Measurements from ENCODE around the gene ATF7IP2. TPM values are rescaled to one million over a fixed set of nuclear protein-coding genes. Genes with fewer than 3 reads are reported as not detected.

The ATF7IP2 gene
- total and polyA plus RNA-seq, 9 of the 15 experiments (the other 6 are each of a cell fraction or from before 2014, with no cell fraction given) = 131 to 515 (median 196) TPM

DNA sequence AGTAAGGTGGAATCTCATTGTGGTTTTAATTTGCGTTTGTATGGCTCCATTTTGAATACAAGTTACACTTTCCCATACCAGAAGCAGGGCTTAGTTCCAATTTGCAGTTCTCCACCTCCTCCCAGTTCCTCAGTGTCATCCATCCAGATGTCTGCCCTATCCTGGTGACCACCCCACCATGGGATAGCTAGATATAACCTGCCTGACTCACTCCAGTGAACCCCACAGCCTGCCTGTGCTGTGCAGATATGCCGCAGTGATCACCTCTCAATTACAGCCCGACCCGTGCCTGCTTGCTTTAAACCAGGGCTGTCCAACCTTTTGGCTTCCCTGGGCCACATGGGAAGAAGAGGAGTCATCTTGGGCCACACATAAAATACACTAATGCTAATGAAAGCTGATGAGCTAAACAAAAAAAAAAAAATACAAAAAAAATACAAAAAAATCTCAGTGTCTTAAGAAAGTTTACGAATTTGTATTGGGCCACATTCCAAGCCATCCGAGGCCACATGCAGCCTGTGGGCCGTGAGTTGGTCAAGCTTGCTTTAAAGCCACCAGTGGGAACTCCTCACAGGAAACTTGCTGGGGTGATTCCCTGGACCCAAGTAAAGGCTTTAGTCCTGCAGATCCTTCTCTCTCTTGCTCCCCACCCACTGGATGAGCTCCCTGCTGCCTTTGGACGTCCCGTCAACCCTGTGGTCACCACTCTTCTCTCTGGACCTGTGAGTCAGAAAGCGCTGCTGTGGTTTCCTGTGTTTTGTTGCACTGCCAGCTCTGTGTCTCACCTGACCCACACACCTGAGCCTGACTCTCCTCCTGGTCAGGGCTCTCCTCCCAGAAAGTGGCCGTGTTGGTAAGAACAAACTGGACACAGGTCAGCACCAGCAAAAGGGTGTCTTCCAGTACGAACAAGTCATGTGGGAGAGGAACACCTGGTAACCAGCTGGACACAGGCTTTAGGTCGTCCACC, 111.6 kb downstream of the ATF7IP2 start (continued):
- TF ChIP-seq ZNF589 (CRISPR knock-in tag; IDR thresholded peaks at IDR 0.05; ENCODE audit: low read depth) = peak; percentile 90
- TF ChIP-seq STAT5A (IDR thresholded peaks at IDR 0.05; ENCODE audit: borderline replicate concordance, low read length) = peak; percentile 96
- peak; percentile 54 for TF ChIP-seq MEIS2 (IDR thresholded peaks at IDR 0.05; ENCODE audit: partially characterized antibody)
- TF ChIP-seq ASH1L (IDR thresholded peaks at IDR 0.05; ENCODE audit: borderline replicate concordance, low read depth, partially characterized antibody) = no peak
- TF ChIP-seq HMBOX1 (IDR thresholded peaks at IDR 0.05) = peak; percentile 76
- TF ChIP-seq, protein P1, sequence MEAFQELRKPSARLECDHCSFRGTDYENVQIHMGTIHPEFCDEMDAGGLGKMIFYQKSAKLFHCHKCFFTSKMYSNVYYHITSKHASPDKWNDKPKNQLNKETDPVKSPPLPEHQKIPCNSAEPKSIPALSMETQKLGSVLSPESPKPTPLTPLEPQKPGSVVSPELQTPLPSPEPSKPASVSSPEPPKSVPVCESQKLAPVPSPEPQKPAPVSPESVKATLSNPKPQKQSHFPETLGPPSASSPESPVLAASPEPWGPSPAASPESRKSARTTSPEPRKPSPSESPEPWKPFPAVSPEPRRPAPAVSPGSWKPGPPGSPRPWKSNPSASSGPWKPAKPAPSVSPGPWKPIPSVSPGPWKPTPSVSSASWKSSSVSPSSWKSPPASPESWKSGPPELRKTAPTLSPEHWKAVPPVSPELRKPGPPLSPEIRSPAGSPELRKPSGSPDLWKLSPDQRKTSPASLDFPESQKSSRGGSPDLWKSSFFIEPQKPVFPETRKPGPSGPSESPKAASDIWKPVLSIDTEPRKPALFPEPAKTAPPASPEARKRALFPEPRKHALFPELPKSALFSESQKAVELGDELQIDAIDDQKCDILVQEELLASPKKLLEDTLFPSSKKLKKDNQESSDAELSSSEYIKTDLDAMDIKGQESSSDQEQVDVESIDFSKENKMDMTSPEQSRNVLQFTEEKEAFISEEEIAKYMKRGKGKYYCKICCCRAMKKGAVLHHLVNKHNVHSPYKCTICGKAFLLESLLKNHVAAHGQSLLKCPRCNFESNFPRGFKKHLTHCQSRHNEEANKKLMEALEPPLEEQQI (IDR thresholded peaks at IDR 0.05) = peak; percentile 98
- TF ChIP-seq ZNF316 (IDR thresholded peaks at IDR 0.05) = peak; percentile 70
- TF ChIP-seq ATF7 (IDR thresholded peaks at IDR 0.05) = peak; percentile 44; the same call in 1 of the 2 replicates
- TF ChIP-seq TAF9B (IDR thresholded peaks at IDR 0.05; ENCODE audit: partially characterized antibody) = peak; percentile 35
- peak; percentile 99 for TF ChIP-seq NCOR1 (IDR thresholded peaks at IDR 0.05)
- no peak for TF ChIP-seq ZBTB12 (CRISPR knock-in tag; IDR thresholded peaks at IDR 0.05)
- TF ChIP-seq HDGF (IDR thresholded peaks at IDR 0.05) = no peak
- peak; percentile 68; the same call in 1 of the 2 replicates for TF ChIP-seq ZBED1 (IDR thresholded peaks at IDR 0.05)
- TF ChIP-seq GABPA (tag; conservative IDR thresholded peaks at IDR 0.05; ENCODE audit: low read depth) = no peak
- TF ChIP-seq TCF7L2 (IDR thresholded peaks at IDR 0.05; ENCODE audit: low read depth, low read length) = no peak
- peak; percentile 38; the same call in 1 of the 2 replicates for TF ChIP-seq MAX (CRISPR knock-in tag; IDR thresholded peaks at IDR 0.05)
- TF ChIP-seq, protein P2, sequence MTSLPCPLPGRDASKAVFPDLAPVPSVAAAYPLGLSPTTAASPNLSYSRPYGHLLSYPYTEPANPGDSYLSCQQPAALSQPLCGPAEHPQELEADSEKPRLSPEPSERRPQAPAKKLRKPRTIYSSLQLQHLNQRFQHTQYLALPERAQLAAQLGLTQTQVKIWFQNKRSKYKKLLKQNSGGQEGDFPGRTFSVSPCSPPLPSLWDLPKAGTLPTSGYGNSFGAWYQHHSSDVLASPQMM (CRISPR knock-in tag; IDR thresholded peaks at IDR 0.05) = no peak
- TF ChIP-seq TAL1 (IDR thresholded peaks at IDR 0.05) = peak; percentile 99
- peak; percentile 98 for TF ChIP-seq ARID1B (IDR thresholded peaks at IDR 0.05)
- TF ChIP-seq FOXP4 (CRISPR knock-in tag; IDR thresholded peaks at IDR 0.05; ENCODE audit: borderline replicate concordance) = no peak
- peak; percentile 37; the same call in 1 of the 2 replicates for TF ChIP-seq ETV5 (CRISPR knock-in tag; IDR thresholded peaks at IDR 0.05; ENCODE audit: low read depth)
